Mucosa of descending colon (tissue), 3 donors: Measurements from ENCODE around the gene TMBIM6. TPM values are rescaled to one million over a fixed set of nuclear protein-coding genes. Genes with fewer than 3 reads are reported as not detected.

ENCODE experiments used
- ATAC-seq: fragments of 200-7000 bp; cut with Tn5 transposase; one replicate; pipeline ENCODE4 v1.9.1; 2020; ENCODE audit warnings: mild to moderate bottlenecking, moderate library complexity
- DNase-seq, 3 donors: peaks; one replicate each; pipeline ENCODE4 v3.0.0-alpha.2; 2020
- H3K36me3 ChIP-seq: fragments of 200-600 bp; one replicate; pipeline ENCODE4 v1.8.0; 2021; ENCODE audit warnings: low read depth, mild to moderate bottlenecking
- H3K4me1 ChIP-seq: fragments of 200-600 bp; one replicate; pipeline ENCODE4 v1.8.0; 2021; ENCODE audit warnings: low read depth, mild to moderate bottlenecking
- H3K4me3 ChIP-seq: fragments of 200-600 bp; one replicate; pipeline ENCODE4 v1.8.0; 2021; ENCODE audit warnings: mild to moderate bottlenecking
- H3K9me3 ChIP-seq: fragments of 200-600 bp; one replicate; pipeline ENCODE4 v1.8.0; 2021; ENCODE audit warnings: mild to moderate bottlenecking
- intact Hi-C, 2 donors: fragments of 100-400 bp; cut with DNase I in 1 of 2; cut with micrococcal nuclease in 1 of 2; formaldehyde crosslinking; loops; one replicate each; pipeline versions ENCODE4 v1.11.0 to v1.11.1; 2022; cut with DNase I, micrococcal nuclease
- total RNA-seq, 3 donors: library from RNA; stranded (reverse); fragmentation: NEBNext Ultra II Directional in 2 of 3; extraction: Animal tissue kit (Norgen Biotek cat#: 25700) in 2 of 3; gene quantifications; one replicate each; pipeline versions ENCODE4 v1.2.1 to v1.2.4, GENCODE V29; 2021 to 2023
- TF ChIP-seq, protein P1 (sequence below): fragments of 200-600 bp; IDR thresholded peaks from one replicate; pipeline ENCODE4 v1.8.0; 2022; ENCODE audit warnings: antibody characterized with exemption, mild to moderate bottlenecking
- donor health status: DM: no; HTN: no; CAD: no; lungs with moderate emphysema.
- donor health status: DM: no; HTN: no; CAD: no.
- donor health status: DM: no; HTN: yes; CAD: no.

The TMBIM6 gene
- total RNA-seq, 3 donors from 2014 or later: 614 to 954 (median 773) TPM

DNA sequence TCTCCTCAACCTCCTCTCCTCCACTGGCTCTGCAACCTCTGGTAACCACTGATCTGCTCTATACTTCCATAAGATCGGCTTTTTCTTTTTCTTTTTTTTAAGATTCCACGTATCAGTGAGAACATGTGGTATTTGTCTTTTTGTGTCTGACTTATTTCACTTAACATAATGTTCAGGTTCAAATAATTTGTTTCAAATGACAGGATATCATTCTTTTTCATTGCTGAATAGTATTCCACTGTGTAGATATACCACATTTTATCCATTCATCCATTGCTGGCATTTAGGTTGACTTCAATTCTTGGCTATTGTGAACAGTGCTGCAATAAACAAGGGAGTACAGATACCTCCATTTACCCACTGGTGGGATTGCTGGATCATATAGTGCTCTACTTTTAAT, 46.3 kb downstream of the TMBIM6 start:
- no peak overlapping the region for H3K4me3 ChIP-seq
- no peaks in the 10 kb centered on the region for H3K36me3 ChIP-seq
- no peaks in the 10 kb centered on the region for H3K4me1 ChIP-seq
- ATAC-seq: no peak
- intact Hi-C loops: loop anchor here in 1 of 2 donors (10.0 kb wide), 1 partner anchor 47 kb away; no protein-coding TSS in a partner anchor
- DNase-seq: no peak
- TF ChIP-seq, protein P1, sequence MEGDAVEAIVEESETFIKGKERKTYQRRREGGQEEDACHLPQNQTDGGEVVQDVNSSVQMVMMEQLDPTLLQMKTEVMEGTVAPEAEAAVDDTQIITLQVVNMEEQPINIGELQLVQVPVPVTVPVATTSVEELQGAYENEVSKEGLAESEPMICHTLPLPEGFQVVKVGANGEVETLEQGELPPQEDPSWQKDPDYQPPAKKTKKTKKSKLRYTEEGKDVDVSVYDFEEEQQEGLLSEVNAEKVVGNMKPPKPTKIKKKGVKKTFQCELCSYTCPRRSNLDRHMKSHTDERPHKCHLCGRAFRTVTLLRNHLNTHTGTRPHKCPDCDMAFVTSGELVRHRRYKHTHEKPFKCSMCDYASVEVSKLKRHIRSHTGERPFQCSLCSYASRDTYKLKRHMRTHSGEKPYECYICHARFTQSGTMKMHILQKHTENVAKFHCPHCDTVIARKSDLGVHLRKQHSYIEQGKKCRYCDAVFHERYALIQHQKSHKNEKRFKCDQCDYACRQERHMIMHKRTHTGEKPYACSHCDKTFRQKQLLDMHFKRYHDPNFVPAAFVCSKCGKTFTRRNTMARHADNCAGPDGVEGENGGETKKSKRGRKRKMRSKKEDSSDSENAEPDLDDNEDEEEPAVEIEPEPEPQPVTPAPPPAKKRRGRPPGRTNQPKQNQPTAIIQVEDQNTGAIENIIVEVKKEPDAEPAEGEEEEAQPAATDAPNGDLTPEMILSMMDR: no peak
- no peaks in the 10 kb centered on the region for H3K9me3 ChIP-seq

DNA sequence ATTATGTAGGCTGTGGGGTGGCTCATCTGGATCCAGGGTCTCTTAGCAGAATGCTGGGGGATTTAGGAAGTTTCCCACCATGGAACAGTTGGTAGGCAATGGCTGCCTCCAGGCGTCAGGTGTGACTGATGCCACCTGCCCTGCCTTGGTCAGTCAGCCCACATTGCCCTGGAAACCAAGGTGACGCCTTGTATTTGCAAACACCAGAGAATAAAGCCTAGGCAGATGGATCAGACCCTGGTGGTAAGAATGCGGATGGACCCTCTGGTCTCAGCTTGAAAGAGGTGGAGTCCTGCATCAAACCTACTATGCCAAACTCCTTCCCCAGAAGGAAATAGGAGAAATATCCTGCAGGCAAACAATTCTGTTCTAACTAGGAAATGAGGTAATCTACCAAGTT, 48.6 kb downstream of the TMBIM6 start:
- no peak for DNase-seq
- TF ChIP-seq, protein P1: no peak
- intact Hi-C loops: loop anchor here in 1 of 2 donors (10.0 kb wide), 1 partner anchor 45 kb away; no protein-coding TSS in a partner anchor

DNA sequence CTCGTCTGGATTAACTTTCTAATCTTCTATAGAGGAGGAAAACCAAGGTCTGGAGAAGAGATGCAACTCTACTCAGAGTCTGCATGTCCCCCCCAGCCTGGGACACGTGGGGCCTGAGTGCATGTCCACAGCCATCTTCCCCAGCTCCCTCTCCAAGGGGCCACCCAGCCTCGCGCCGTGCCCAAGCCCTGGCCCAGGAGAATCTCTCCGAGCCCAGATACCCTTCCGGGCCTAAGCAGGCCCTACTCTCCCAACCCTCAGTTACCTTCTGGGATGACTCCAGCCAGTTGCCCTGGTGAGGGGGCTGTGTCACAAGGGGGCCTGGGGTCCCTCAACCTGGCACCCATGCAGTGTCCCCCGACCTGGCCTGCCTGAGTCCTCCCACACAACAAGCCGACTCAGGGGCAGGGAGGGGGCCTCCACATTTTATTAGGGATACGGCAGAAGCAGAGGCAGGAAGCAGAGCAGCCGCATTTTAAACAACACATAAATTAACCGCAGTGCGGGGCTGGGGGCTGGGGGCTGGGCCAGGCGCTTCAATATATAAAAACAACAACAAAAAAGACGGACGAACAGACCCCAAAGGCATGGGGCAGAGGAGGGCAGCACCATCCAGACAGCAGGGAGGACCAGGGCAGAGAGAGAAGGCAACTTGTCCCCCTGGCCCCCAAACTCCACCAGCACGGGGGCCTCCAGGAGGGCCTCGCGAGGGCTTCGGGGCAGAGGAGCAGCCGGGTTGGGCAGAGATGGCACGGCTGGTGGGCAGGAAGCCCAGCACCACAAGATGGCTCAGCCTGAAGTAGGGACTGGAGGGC, 49.6 kb downstream of the TMBIM6 start:
- intact Hi-C loops: no loop called here
- H3K4me3 ChIP-seq: no peak overlapping the region
- no peaks in the 10 kb centered on the region for H3K9me3 ChIP-seq
- no peak for ATAC-seq
- no peaks in the 10 kb centered on the region for H3K4me1 ChIP-seq
- H3K36me3 ChIP-seq: no peaks in the 10 kb centered on the region
- TF ChIP-seq, protein P1: no peak
- DNase-seq: no peak

More for the DNA sequence above, 48.6 kb downstream of the TMBIM6 start:
- Histone ChIP-seq H3K9me3 (no peaks in the 10 kb centered on the region), H3K4me1 (no peaks in the 10 kb centered on the region), H3K36me3 (no peaks in the 10 kb centered on the region), H3K4me3 (no peak overlapping the region)
- no peak for ATAC-seq

DNA sequence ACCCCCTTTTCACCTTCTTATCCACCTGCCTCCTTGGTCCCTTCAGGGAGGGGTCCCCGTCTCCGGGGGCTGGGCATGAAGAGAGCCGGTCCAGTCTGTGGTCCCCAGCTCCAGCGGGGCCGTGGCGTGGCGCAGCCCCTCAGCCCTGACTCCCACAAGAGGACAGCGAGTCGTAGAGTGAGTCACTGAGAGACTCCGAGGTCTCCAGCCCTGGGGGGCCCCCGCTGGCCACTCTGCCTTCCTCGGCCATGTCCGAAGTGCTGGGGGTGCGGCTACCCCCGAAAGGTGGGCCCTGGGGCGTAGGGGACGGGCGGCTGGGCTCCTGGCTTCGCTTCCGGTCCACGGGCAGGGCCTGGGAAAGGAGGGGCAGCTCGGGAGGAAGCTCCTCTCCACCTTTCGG, 50.3 kb downstream of the TMBIM6 start:
- no peak overlapping the region for H3K4me3 ChIP-seq
- H3K36me3 ChIP-seq: no peaks in the 10 kb centered on the region
- no peaks in the 10 kb centered on the region for H3K4me1 ChIP-seq
- TF ChIP-seq, protein P1: no peak
- no peaks in the 10 kb centered on the region for H3K9me3 ChIP-seq
- no peak for DNase-seq
- intact Hi-C loops: no loop called here
- no peak for ATAC-seq

DNA sequence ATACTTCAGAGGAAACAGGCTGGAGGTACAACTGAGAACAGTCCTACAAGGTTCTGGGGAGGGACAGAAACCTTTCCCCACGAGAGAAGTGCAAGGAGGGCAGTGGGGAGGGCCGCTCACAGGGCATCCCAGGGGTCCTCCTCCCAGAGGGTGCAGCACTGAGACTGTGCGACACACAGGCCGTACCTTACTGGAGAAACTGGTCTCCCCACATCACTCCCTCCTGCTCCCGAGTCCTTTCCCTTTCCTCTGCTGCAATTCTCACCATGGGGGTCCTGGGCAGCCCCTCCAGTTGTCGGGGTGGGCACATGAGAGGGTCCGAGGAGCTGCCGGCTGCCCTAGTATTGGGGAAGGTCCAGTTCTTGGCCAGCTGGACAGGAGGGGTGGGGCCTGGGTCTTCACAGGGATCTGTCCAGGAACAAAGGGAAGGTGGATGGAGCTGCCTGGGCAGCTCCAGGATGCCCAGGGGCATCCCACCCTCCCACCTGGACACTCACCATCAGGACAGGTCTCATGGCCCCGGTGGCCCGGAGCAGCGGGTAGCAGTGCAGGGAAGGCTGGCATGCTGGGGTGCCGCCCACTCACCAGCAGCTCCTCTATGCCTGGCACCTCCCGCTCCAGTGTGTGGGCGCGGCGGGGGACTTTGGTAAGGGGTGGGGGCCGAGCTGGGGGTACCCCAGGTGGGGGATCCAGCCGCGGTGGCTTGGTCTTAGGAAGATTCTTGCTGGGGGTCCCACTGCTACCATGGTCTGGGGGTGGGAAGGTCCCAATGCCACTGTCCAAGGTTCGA, 51.0 kb downstream of the TMBIM6 start:
- H3K36me3 ChIP-seq: no peaks in the 10 kb centered on the region
- no peak for DNase-seq
- TF ChIP-seq, protein P1: no peak
- H3K4me3 ChIP-seq: no peak overlapping the region
- ATAC-seq: no peak
- H3K9me3 ChIP-seq: no peaks in the 10 kb centered on the region
- intact Hi-C loops: no loop called here
- H3K4me1 ChIP-seq: no peaks in the 10 kb centered on the region
